ENCODE measurements around the gene FANCC. TPM values are rescaled to one million over a fixed set of nuclear protein-coding genes. Genes with fewer than 3 reads are reported as not detected.

Gene FANCC
- polyA plus RNA-seq, 1 of the 3 experiments (the other 2 are of a cell fraction), result 3.5 TPM

DNA sequence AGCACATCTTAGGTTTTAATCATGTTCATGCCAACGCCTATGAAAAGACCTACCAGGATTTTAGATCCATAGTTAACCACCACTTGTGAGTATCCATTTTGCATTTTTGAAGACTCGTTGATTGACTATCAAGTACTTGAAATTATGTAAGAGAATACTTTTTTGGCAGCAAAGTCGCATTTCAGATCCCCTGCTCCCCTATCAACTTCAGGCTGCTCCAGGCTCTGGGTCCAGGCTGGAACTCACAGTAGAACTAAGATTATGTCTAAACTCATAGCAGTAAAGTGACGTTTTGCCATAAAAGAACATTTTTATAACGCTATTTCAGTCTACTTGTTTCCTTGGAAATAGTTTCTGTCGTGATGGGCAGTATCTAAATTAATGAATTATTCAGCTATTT lies 267.7 kb downstream of the FANCC start (continued):
- TF ChIP-seq, protein P1, sequence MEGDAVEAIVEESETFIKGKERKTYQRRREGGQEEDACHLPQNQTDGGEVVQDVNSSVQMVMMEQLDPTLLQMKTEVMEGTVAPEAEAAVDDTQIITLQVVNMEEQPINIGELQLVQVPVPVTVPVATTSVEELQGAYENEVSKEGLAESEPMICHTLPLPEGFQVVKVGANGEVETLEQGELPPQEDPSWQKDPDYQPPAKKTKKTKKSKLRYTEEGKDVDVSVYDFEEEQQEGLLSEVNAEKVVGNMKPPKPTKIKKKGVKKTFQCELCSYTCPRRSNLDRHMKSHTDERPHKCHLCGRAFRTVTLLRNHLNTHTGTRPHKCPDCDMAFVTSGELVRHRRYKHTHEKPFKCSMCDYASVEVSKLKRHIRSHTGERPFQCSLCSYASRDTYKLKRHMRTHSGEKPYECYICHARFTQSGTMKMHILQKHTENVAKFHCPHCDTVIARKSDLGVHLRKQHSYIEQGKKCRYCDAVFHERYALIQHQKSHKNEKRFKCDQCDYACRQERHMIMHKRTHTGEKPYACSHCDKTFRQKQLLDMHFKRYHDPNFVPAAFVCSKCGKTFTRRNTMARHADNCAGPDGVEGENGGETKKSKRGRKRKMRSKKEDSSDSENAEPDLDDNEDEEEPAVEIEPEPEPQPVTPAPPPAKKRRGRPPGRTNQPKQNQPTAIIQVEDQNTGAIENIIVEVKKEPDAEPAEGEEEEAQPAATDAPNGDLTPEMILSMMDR (IDR thresholded peaks at IDR 0.05), result no peak
- TF ChIP-seq EP300 (IDR thresholded peaks at IDR 0.05; ENCODE audit: borderline replicate concordance in 1 of 2, low read depth in 1 of 2, low read length in 1 of 2), result no peak
- no peak for TF ChIP-seq MXI1 (IDR thresholded peaks at IDR 0.05; ENCODE audit: low read depth, low read length)
- no peak for TF ChIP-seq SMC3 (IDR thresholded peaks at IDR 0.05; ENCODE audit: low read depth, low read length)

Small RNAs within 50 kb of the gene (small RNA-seq; reads per million reads assigned to genes)
- gene MIR23B, result 2,349 to 49,994 (median 13,949) reads per million in 7 experiments
- 1,699 to 112,563 (median 50,493) reads per million in 7 experiments for gene MIR27B
- 0 reads per million in 7 experiments for gene MIR3074
- 0 to 0.21 (median 0) reads per million in 7 experiments for gene MIR6081
- gene RNA5SP288, result 0 to 5.8 (median 1.0) reads per million in 7 experiments

Other genes with a start within 250 kb of the FANCC start
- 1.7 and 3.3 TPM in 2 replicates for gene PTCH1, start 199.3 kb upstream of the FANCC start, polyA plus RNA-seq (2012; rRNA removed)